ENCODE measurements around the gene PLEKHJ1.
"Not testable (repeated sequence)": the region's sequence is repeated elsewhere in the genome, so short reads cannot be mapped to it uniquely, and the experiment has no call there.

DNA sequence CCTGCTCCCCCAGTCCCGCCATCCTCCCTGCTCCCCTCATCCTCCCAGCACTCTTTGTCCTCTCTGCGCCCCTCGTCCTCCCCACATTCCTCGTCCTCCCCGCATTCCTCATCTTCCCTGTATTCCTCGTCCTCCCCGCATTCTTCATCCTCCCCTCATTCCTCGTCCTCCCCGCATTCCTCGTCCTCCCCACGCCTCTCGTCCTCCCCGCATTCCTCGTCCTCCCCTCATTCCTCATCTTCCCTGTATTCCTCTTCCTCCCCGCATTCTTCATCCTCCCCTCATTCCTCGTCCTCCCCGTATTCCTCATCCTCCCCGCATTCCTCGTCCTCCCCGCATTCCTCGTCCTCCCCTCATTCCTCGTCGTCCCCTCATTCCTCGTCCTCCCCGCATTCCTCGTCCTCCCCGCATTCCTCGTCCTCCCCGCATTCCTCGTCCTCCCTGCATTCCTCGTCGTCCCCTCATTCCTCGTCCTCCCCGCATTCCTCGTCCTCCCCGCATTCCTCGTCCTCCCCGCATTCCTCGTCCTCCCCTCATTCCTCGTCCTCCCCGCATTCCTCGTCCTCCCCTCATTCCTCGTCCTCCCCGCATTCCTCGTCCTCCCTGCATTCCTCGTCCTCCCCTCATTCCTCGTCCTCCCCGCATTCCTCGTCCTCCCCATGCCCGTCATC is 35.4 kb downstream of the PLEKHJ1 start:
- TF ChIP-seq, protein P1, sequence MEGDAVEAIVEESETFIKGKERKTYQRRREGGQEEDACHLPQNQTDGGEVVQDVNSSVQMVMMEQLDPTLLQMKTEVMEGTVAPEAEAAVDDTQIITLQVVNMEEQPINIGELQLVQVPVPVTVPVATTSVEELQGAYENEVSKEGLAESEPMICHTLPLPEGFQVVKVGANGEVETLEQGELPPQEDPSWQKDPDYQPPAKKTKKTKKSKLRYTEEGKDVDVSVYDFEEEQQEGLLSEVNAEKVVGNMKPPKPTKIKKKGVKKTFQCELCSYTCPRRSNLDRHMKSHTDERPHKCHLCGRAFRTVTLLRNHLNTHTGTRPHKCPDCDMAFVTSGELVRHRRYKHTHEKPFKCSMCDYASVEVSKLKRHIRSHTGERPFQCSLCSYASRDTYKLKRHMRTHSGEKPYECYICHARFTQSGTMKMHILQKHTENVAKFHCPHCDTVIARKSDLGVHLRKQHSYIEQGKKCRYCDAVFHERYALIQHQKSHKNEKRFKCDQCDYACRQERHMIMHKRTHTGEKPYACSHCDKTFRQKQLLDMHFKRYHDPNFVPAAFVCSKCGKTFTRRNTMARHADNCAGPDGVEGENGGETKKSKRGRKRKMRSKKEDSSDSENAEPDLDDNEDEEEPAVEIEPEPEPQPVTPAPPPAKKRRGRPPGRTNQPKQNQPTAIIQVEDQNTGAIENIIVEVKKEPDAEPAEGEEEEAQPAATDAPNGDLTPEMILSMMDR (IDR thresholded peaks at IDR 0.05): not testable (repeated sequence)
- not testable (repeated sequence) for TF ChIP-seq POLR2A (IDR thresholded peaks at IDR 0.05)
